GM20431 (cell line): ENCODE measurements around the gene RABL2A.
"Not testable (repeated sequence)": the region's sequence is repeated elsewhere in the genome, so short reads cannot be mapped to it uniquely, and the experiment has no call there.

Source experiments
- in situ Hi-C: fragments of 300-500 bp; cut with MseI, MboI; formaldehyde crosslinking; loops from one replicate; pipeline ENCODE4 v1.15.0; 2020; ENCODE audit warnings: low sequenced_read_pairs; ENCODE audit not compliant: unreplicated experiment

Gene RABL2A

GRCh38 chr2:113626616-113627330 lies at the start of gene RABL2A:
Gene RABL2A, plus strand, starts transcription at chr2:113627266. Its CDS starts 1,341 bp downstream, at chr2:113628607.
- in situ Hi-C loops = not testable (repeated sequence)

- in situ Hi-C loops = not testable (repeated sequence)
Observed at GRCh38 chr2:113578508-113578907, 48.6 kb upstream of the RABL2A start.

GRCh38 chr2:113582473-113582872 lies 44.6 kb upstream of the RABL2A start:
- in situ Hi-C loops = not testable (repeated sequence)

- in situ Hi-C loops = not testable (repeated sequence)
Observed at GRCh38 chr2:113583521-113584225, 43.4 kb upstream of the RABL2A start.

GRCh38 chr2:113584311-113585092 lies 42.6 kb upstream of the RABL2A start:
- in situ Hi-C loops = not testable (repeated sequence)

GRCh38 chr2:113587201-113587600 lies 39.9 kb upstream of the RABL2A start:
- in situ Hi-C loops = not testable (repeated sequence)

- in situ Hi-C loops = not testable (repeated sequence)
Observed at GRCh38 chr2:113589591-113589990, 37.5 kb upstream of the RABL2A start.

- in situ Hi-C loops = not testable (repeated sequence)
Observed at GRCh38 chr2:113591926-113592325, 35.1 kb upstream of the RABL2A start.

GRCh38 chr2:113593280-113593679 lies 33.8 kb upstream of the RABL2A start:
- in situ Hi-C loops = not testable (repeated sequence)

GRCh38 chr2:113595725-113596124 lies 31.3 kb upstream of the RABL2A start:
- in situ Hi-C loops = not testable (repeated sequence)

GRCh38 chr2:113597164-113597563 lies 29.9 kb upstream of the RABL2A start:
- in situ Hi-C loops = not testable (repeated sequence)

GRCh38 chr2:113597572-113597971 lies 29.5 kb upstream of the RABL2A start:
- in situ Hi-C loops = not testable (repeated sequence)

- in situ Hi-C loops = not testable (repeated sequence)
Observed at GRCh38 chr2:113598180-113598579, 28.9 kb upstream of the RABL2A start.

- in situ Hi-C loops = not testable (repeated sequence)
Observed at GRCh38 chr2:113598738-113599137, 28.3 kb upstream of the RABL2A start.

GRCh38 chr2:113599208-113599607 lies 27.9 kb upstream of the RABL2A start:
- in situ Hi-C loops = not testable (repeated sequence)

- in situ Hi-C loops = not testable (repeated sequence)
Observed at GRCh38 chr2:113602040-113602769, 24.9 kb upstream of the RABL2A start.

GRCh38 chr2:113602869-113603466 lies 24.1 kb upstream of the RABL2A start:
- in situ Hi-C loops = no loop called here

- in situ Hi-C loops = not testable (repeated sequence)
Observed at GRCh38 chr2:113603467-113604084, 23.5 kb upstream of the RABL2A start.

- in situ Hi-C loops = not testable (repeated sequence)
Observed at GRCh38 chr2:113604085-113604477, 23.0 kb upstream of the RABL2A start.
